H1 (cell line): ENCODE results near the gene TSGA10. TPM values are rescaled to one million over a fixed set of nuclear protein-coding genes. Genes with fewer than 3 reads are reported as not detected.

Experiments
- CTCF ChIA-PET: fragments of 300-600 bp; sonication (Branson Sonifier 250); formaldehyde crosslinking; loops from one replicate; lab custom pipeline; 2021; ENCODE audit not compliant: partially characterized antibody; lab: Charles Lee
- POLR2A ChIA-PET: fragments of 300-600 bp; sonication (Branson Sonifier 250); formaldehyde crosslinking; loops from one replicate; lab custom pipeline; 2021; ENCODE audit warnings: inconsistent platforms; ENCODE audit not compliant: partially characterized antibody; lab: Charles Lee
- DNase-seq, 2 experiments: peaks; one replicate each; pipeline versions ENCODE4 v3.0.0 to v3.0.0-alpha.2; 2010 to 2022; ENCODE audit warnings: low spot score in 2 of 2, low read depth in 1 of 2, mixed read lengths in 1 of 2
- FAIRE-seq: peaks from 2 replicates; lab custom pipeline; 2011; peaks lifted over from hg19 to GRCh38; lab: Jason Lieb, UNC
- H2AFZ ChIP-seq: 2 replicates; pipeline ENCODE4 v1.8.1; 2012; ENCODE audit warnings: low read length, inconsistent platforms
- H2AK5ac ChIP-seq: 2 replicates; pipeline ENCODE4 v1.6.1; 2013; ENCODE audit warnings: low read depth, low read length
- H2BK120ac ChIP-seq: replicated peaks from 2 replicates; pipeline ENCODE3; 2013; ENCODE audit warnings: low read depth, low read length, inconsistent platforms
- H2BK12ac ChIP-seq: 2 replicates; pipeline ENCODE4 v1.6.1; 2013; ENCODE audit warnings: low read depth, low read length
- H2BK15ac ChIP-seq: 2 replicates; pipeline ENCODE4 v1.6.1; 2013; ENCODE audit warnings: low read length
- H2BK20ac ChIP-seq: 2 replicates; pipeline ENCODE4 v1.6.1; 2013; ENCODE audit warnings: low read length
- H2BK5ac ChIP-seq: 2 replicates; pipeline ENCODE4 v1.6.1; 2013; ENCODE audit warnings: low read depth, low read length
- H3K14ac ChIP-seq: 2 replicates; pipeline ENCODE4 v1.6.1; 2013; ENCODE audit warnings: inconsistent platforms; ENCODE audit not compliant: insufficient read length
- H3K18ac ChIP-seq: 2 replicates; pipeline ENCODE4 v1.6.1; 2013; ENCODE audit warnings: low read length; ENCODE audit errors: extremely low read depth
- H3K23ac ChIP-seq: 2 replicates; pipeline ENCODE4 v1.6.1; 2013; ENCODE audit warnings: inconsistent platforms; ENCODE audit not compliant: insufficient read length
- H3K23me2 ChIP-seq: 2 replicates; pipeline ENCODE4 v1.6.1; 2013; ENCODE audit warnings: low read depth, low read length
- H3K27ac ChIP-seq: 2 replicates; pipeline ENCODE4 v1.6.1; 2011; ENCODE audit warnings: low read depth, low read length, inconsistent platforms
- H3K27me3 ChIP-seq, 4 experiments: replicated peaks in 1 of 4; 1 replicate in 1 of 4; 2 replicates in 3 of 4; pipeline versions ENCODE4 v1.6.1 to v1.8.1; 2011 to 2013; ENCODE audit warnings: low read length in 3 of 4, mild to moderate bottlenecking in 3 of 4, inconsistent platforms in 2 of 4, mixed read lengths in 2 of 4, moderate library complexity in 1 of 4; ENCODE audit not compliant: control insufficient read depth in 3 of 4, insufficient read depth in 3 of 4; ENCODE audit errors: extremely low read depth in 1 of 4
- H3K36me3 ChIP-seq, 4 experiments: 2 replicates each; pipeline versions ENCODE4 v1.6.1 to v1.8.1; 2011 to 2013; ENCODE audit warnings: mild to moderate bottlenecking in 4 of 4, low read length in 3 of 4, moderate library complexity in 2 of 4, control low read depth in 1 of 4, inconsistent platforms in 1 of 4; ENCODE audit not compliant: insufficient read depth in 4 of 4, control insufficient read depth in 2 of 4
- H3K4ac ChIP-seq: replicated peaks from 2 replicates; pipeline ENCODE3; 2013; ENCODE audit warnings: low read length, low read depth, mixed read lengths, inconsistent platforms; ENCODE audit not compliant: insufficient read length
- H3K4me1 ChIP-seq, 4 experiments: replicated peaks in 1 of 4; 1 replicate in 1 of 4; 2 replicates in 3 of 4; pipeline versions ENCODE4 v1.6.1 to v1.8.1; 2011 to 2013; ENCODE audit warnings: low read length in 3 of 4, inconsistent platforms in 2 of 4, mixed read lengths in 1 of 4; ENCODE audit not compliant: insufficient read depth in 4 of 4, control insufficient read depth in 3 of 4
- H3K4me2 ChIP-seq, 2 experiments: 2 replicates each; pipeline versions ENCODE4 v1.6.1 to v1.8.1; 2011 to 2013; ENCODE audit warnings: low read depth in 2 of 2, low read length in 2 of 2, control low read depth in 1 of 2, inconsistent platforms in 1 of 2, mild to moderate bottlenecking in 1 of 2; ENCODE audit not compliant: insufficient read depth in 1 of 2
- H3K4me3 ChIP-seq, 4 experiments: fragments of 200-600, 300-600 bp in 1 of 4; sonication (generic), shearing (Covaris generic), sonication (Bioruptor Twin) in 1 of 4; 2 replicates each; pipeline versions ENCODE4 v1.5.1 to v1.8.1; 2011 to 2016; ENCODE audit warnings: low read length in 4 of 4, low read depth in 3 of 4, control low read depth in 2 of 4, inconsistent platforms in 2 of 4, mild to moderate bottlenecking in 2 of 4, mixed read lengths in 1 of 4, moderate library complexity in 1 of 4; ENCODE audit not compliant: insufficient read depth in 2 of 4; ENCODE audit errors: extremely low read depth in 1 of 4
- H3K56ac ChIP-seq: replicated peaks from 2 replicates; pipeline ENCODE3; 2013; ENCODE audit warnings: low read depth, mild to moderate bottlenecking, mixed read lengths, low read length, inconsistent platforms; ENCODE audit not compliant: insufficient read length
- H3K79me1 ChIP-seq: 2 replicates; pipeline ENCODE4 v1.6.1; 2013; ENCODE audit warnings: low read depth, low read length, control low read depth
- H3K79me2 ChIP-seq, 2 experiments: 2 replicates each; pipeline versions ENCODE4 v1.6.1 to v1.8.1; 2012 to 2013; ENCODE audit warnings: low read length in 2 of 2, mild to moderate bottlenecking in 2 of 2, inconsistent platforms in 1 of 2; ENCODE audit not compliant: insufficient read depth in 2 of 2, control insufficient read depth in 1 of 2
- H3K9ac ChIP-seq, 4 experiments: replicated peaks in 1 of 4; 1 replicate in 1 of 4; 2 replicates in 3 of 4; pipeline versions ENCODE4 v1.6.1 to v1.8.1; 2011 to 2013; ENCODE audit warnings: low read depth in 3 of 4, low read length in 3 of 4, control low read depth in 2 of 4, mild to moderate bottlenecking in 2 of 4, moderate library complexity in 2 of 4, inconsistent platforms in 1 of 4; ENCODE audit errors: extremely low read depth in 1 of 4
- H3K9me3 ChIP-seq, 2 experiments: 2 replicates each; pipeline versions ENCODE4 v1.6.1 to v1.8.1; 2012 to 2013; ENCODE audit warnings: mild to moderate bottlenecking in 2 of 2, moderate library complexity in 2 of 2, control low read depth in 1 of 2, inconsistent platforms in 1 of 2, low read depth in 1 of 2, low read length in 1 of 2, mixed read lengths in 1 of 2; ENCODE audit not compliant: insufficient read depth in 2 of 2
- H4K20me1 ChIP-seq, 2 experiments: replicated peaks in 1 of 2; 2 replicates each; pipeline versions ENCODE3 to v1.8.1; 2011 to 2013; ENCODE audit warnings: inconsistent platforms in 2 of 2, low read length in 2 of 2, mild to moderate bottlenecking in 1 of 2; ENCODE audit not compliant: insufficient read depth in 2 of 2, control insufficient read depth in 1 of 2
- H4K5ac ChIP-seq: 2 replicates; pipeline ENCODE4 v1.6.1; 2013; ENCODE audit warnings: low read length, low read depth, mixed read lengths, inconsistent platforms; ENCODE audit not compliant: insufficient read length
- H4K8ac ChIP-seq: 2 replicates; pipeline ENCODE4 v1.8.0; 2013; ENCODE audit warnings: mild to moderate bottlenecking, moderate library complexity, low read length, inconsistent platforms; ENCODE audit not compliant: insufficient read depth; ENCODE audit errors: extremely low read depth
- H4K91ac ChIP-seq: replicated peaks from 2 replicates; pipeline ENCODE3; 2013; ENCODE audit warnings: low read length, mixed read lengths, inconsistent platforms; ENCODE audit not compliant: insufficient read length
- BACH1 ChIP-seq: IDR thresholded peaks from 2 replicates; pipeline ENCODE4 v1.6.1; 2012; ENCODE audit warnings: low read length, improper control_type of control experiment
- CHD2 ChIP-seq: IDR thresholded peaks from 2 replicates; pipeline ENCODE4 v1.6.1; 2012; ENCODE audit warnings: low read length, improper control_type of control experiment
- CTCF ChIP-seq, 3 experiments: IDR thresholded peaks; 1 replicate in 2 of 3; 2 replicates in 1 of 3; pipeline versions ENCODE4 v1.5.1 to v1.6.1; 2011; ENCODE audit warnings: low read length in 3 of 3, mild to moderate bottlenecking in 3 of 3, inconsistent platforms in 2 of 3, low read depth in 1 of 3, moderate library complexity in 1 of 3; ENCODE audit not compliant: insufficient read depth in 1 of 3; ENCODE audit errors: control extremely low read depth in 1 of 3
- GTF2F1 ChIP-seq: IDR thresholded peaks from 2 replicates; pipeline ENCODE4 v1.6.1; 2012; ENCODE audit warnings: low read depth, low read length, improper control_type of control experiment, borderline replicate concordance
- KDM5A ChIP-seq: fragments of 200-600 bp; IDR thresholded peaks from 2 replicates; pipeline ENCODE4 v1.7.1; 2012; ENCODE audit warnings: mild to moderate bottlenecking, low read length, inconsistent platforms, mixed read lengths
- NRF1 ChIP-seq: IDR thresholded peaks from 2 replicates; pipeline ENCODE4 v1.6.1; 2011; ENCODE audit warnings: mild to moderate bottlenecking, low read depth, low read length, improper control_type of control experiment
- RFX5 ChIP-seq: IDR thresholded peaks from 2 replicates; pipeline ENCODE4 v1.6.1; 2011; ENCODE audit warnings: low read depth, low read length, improper control_type of control experiment, borderline replicate concordance
- SAP30 ChIP-seq: fragments of 300-600 bp; sonication (generic); IDR thresholded peaks from 2 replicates; pipeline ENCODE4 v1.7.1; 2012; ENCODE audit warnings: low read length, moderate library complexity, mild to moderate bottlenecking, inconsistent platforms; ENCODE audit not compliant: insufficient read depth, insufficient replicate concordance
- SP2 ChIP-seq: IDR thresholded peaks from 2 replicates; pipeline ENCODE4 v1.6.1; 2012; ENCODE audit warnings: mild to moderate bottlenecking, low read length, inconsistent platforms
- WGBS, 2 experiments: shearing (Covaris generic) in 1 of 2; methylation state at CpG; one replicate each; pipeline versions ENCODE4 v1.1.6 to v1.1.7; 2013 to 2015; ENCODE audit warnings: low lambda C conversion rate in 2 of 2, mixed read lengths in 2 of 2, inconsistent platforms in 1 of 2, low coverage in 1 of 2, missing lambda C conversion rate in 1 of 2; ENCODE audit not compliant: insufficient replicate concordance in 2 of 2, insufficient coverage in 1 of 2, insufficient read length in 1 of 2; ENCODE audit errors: extremely low coverage in 1 of 2, missing lambda C conversion rate in 1 of 2; 5-methylcytosine and 5-hydroxymethylcytosine counted together
- polyA plus RNA-seq, 7 experiments: library from polyadenylated mRNA; depleted of rRNA in 3 of 7; stranded (reverse) in 5 of 7; unstranded in 2 of 7; fragments of >200 nt in 5 of 7; fragments of 200-250 nt in 2 of 7; gene quantifications; 1 replicate in 5 of 7; 2 replicates in 1 of 7; 4 replicates in 1 of 7; pipeline versions ENCODE4 v1.2.1 to v1.2.3, GENCODE V29; 2011 to 2013; ENCODE audit warnings: missing spikeins in 2 of 7, mixed read lengths in 2 of 7
- total RNA-seq: library from RNA; stranded (reverse); fragmentation: NEBNext Ultra II Directional; extraction: Animal tissue kit (Norgen Biotek cat#: 25700); gene quantifications from 2 replicates; pipeline ENCODE4 v1.2.1, GENCODE V29; 2021
- TF ChIP-seq, protein P1 (sequence below): IDR thresholded peaks from 2 replicates; pipeline ENCODE4 v1.6.1; 2012; ENCODE audit warnings: inconsistent platforms

The TSGA10 gene
- total and polyA plus RNA-seq, 2 of the 8 experiments (the other 6 are each of a cell fraction or from before 2014, with no cell fraction given) = 2.2 to 7.4 TPM

DNA sequence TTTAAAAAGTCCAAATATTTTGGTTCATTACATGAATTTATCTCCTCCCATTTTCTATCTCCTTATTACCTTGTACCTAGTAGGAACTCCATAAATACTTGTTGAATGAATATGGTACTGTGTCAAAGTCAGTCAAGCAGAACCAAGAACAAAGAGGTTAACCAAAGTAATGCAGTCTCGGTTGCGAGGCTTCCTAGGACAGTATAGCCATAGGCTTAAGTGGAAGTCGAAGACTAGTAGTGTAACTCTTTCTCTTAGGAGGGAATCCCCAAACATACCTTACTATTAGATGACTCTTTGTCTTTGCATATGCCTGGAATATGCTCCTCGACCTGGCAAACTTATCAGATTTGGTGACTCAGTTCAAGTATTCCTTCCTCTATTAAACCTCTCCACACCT, 4.9 kb upstream of the TSGA10 start:
- H3K27me3 ChIP-seq = no peaks in the 10 kb centered on the region
- H3K9ac ChIP-seq = no peak overlapping the region
- H3K79me2 ChIP-seq = peaks cover 0 to 7% of the 10 kb centered on the region in 2 experiments; a peak in 2 of 4 replicates
- H3K18ac ChIP-seq = no peak overlapping the region
- H3K4ac ChIP-seq = no peak overlapping the region
- FAIRE-seq (no peak), DNase-seq (no peak)
- H3K4me2 ChIP-seq = no peak overlapping the region
- ChIA-PET CTCF (interaction anchor here (0.6 to 3.1 kb wide), 4 partner anchors 8 to 17 kb away, joined by 3 to 11 read pairs (median 4); no protein-coding TSS in a partner anchor), POLR2A (no interaction called here)
- H3K23ac ChIP-seq = no peak overlapping the region
- peaks cover 0 to 14% (median 2%) of the 10 kb centered on the region in 4 experiments; a peak in 3 of 8 replicates for H3K36me3 ChIP-seq
- H2AFZ ChIP-seq = no peak overlapping the region
- H2BK20ac ChIP-seq = no peak overlapping the region
- no peak overlapping the region for H2BK15ac ChIP-seq
- no peaks in the 10 kb centered on the region for H3K9me3 ChIP-seq
- H2BK120ac ChIP-seq = no peak overlapping the region
- peaks cover 7% of the 10 kb centered on the region for H3K23me2 ChIP-seq
- no peak overlapping the region for H4K91ac ChIP-seq
- WGBS, 2 experiments = 96% methylated on average over 4 of the region's 4 CpGs; no CpG with 5 or more reads in 1 of the 2 experiments
- H3K4me1 ChIP-seq = peaks cover 0 to 4% (median 1%) of the 10 kb centered on the region in 4 experiments; a peak in 2 of 7 replicates
- H4K5ac ChIP-seq = no peak overlapping the region
- TF ChIP-seq, protein P1, sequence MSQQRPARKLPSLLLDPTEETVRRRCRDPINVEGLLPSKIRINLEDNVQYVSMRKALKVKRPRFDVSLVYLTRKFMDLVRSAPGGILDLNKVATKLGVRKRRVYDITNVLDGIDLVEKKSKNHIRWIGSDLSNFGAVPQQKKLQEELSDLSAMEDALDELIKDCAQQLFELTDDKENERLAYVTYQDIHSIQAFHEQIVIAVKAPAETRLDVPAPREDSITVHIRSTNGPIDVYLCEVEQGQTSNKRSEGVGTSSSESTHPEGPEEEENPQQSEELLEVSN = no peak
- TF ChIP-seq KDM5A (no peak), CHD2 (no peak), NRF1 (no peak), BACH1 (no peak), GTF2F1 (no peak), RFX5 (no peak), SP2 (no peak), SAP30 (no peak), CTCF (IDR thresholded peaks at IDR 0.05; ENCODE audit: control extremely low read depth in 1 of 3, insufficient read depth in 1 of 3, low read depth in 1 of 3, low read length in 3 of 3) (no peak)
- no peak overlapping the region for H4K8ac ChIP-seq
- H3K56ac ChIP-seq = no peak overlapping the region
- no peak overlapping the region for H2BK5ac ChIP-seq
- H2BK12ac ChIP-seq = no peak overlapping the region
- H3K27ac ChIP-seq = no peak overlapping the region
- H3K79me1 ChIP-seq = no peaks in the 10 kb centered on the region
- H4K20me1 ChIP-seq = no peaks in the 10 kb centered on the region
- H3K4me3 ChIP-seq = no peak overlapping the region
- H2AK5ac ChIP-seq = no peak overlapping the region
- H3K14ac ChIP-seq = no peak overlapping the region
